ENCODE measurements around the gene CHKB.

CHKB gene

GRCh38 chr22:50595189-50595588, 12.5 kb upstream of the CHKB start:
- no peak for DNase-seq

- DNase-seq, result no peak
These were observed 4.8 kb upstream of the CHKB start for GRCh38 chr22:50587407-50587806.

GRCh38 chr22:50586416-50586815, 3.8 kb upstream of the CHKB start:
- DNase-seq, result no peak

GRCh38 chr22:50585781-50586180, 3.1 kb upstream of the CHKB start:
- no peak for DNase-seq

GRCh38 chr22:50585238-50585637, 2.6 kb upstream of the CHKB start:
- no peak for DNase-seq

- no peak for DNase-seq
These were observed 1.8 kb upstream of the CHKB start for GRCh38 chr22:50584106-50585096.

GRCh38 chr22:50583294-50583861, 729 bp upstream of the CHKB start:
- DNase-seq, result no peak

- peak; percentile 43 for DNase-seq
These were observed 628 bp downstream of the CHKB start for GRCh38 chr22:50581950-50582492.

GRCh38 chr22:50581031-50581949, 1.4 kb downstream of the CHKB start:
- no peak for DNase-seq

GRCh38 chr22:50579752-50580151, 2.9 kb downstream of the CHKB start:
- DNase-seq, result no peak

- no peak for DNase-seq
These were observed 3.8 kb downstream of the CHKB start for GRCh38 chr22:50578776-50579310.

GRCh38 chr22:50577987-50578775, 4.5 kb downstream of the CHKB start, which contains the start of gene CPT1B:
CPT1B (minus strand) TSS chr22:50578427; CDS start chr22:50577915, 512 bp downstream.
- DNase-seq, result peak; percentile 44

GRCh38 chr22:50577697-50577986, 5.0 kb downstream of the CHKB start:
- no peak for DNase-seq

GRCh38 chr22:50576806-50577696, 5.6 kb downstream of the CHKB start:
- no peak for DNase-seq

- DNase-seq, result no peak
These were observed 6.6 kb downstream of the CHKB start for GRCh38 chr22:50576070-50576469.

GRCh38 chr22:50575426-50575941, 7.2 kb downstream of the CHKB start:
- no peak for DNase-seq

- no peak for DNase-seq
These were observed 8.3 kb downstream of the CHKB start for GRCh38 chr22:50574383-50574755.

GRCh38 chr22:50573491-50574382, 8.9 kb downstream of the CHKB start:
- DNase-seq, result no peak

GRCh38 chr22:50572965-50573364, 9.7 kb downstream of the CHKB start:
- no peak for DNase-seq
